Trophoblast cell (in vitro differentiated cells and primary cell): ENCODE results near the gene TRIM27.
A peak's percentile ranks its signal among the peaks of the same experiment; 100 is the strongest.

Experiments used
- DNase-seq, 2 donors: peaks; one replicate each; pipeline ENCODE4 v3.0.0-alpha.2; 2016
- H2AFZ ChIP-seq: 2 replicates; pipeline ENCODE4 v1.6.1; 2013; ENCODE audit warnings: low read length, moderate library complexity, mild to moderate bottlenecking; ENCODE audit not compliant: insufficient read depth, poor library complexity
- H2AK5ac ChIP-seq: 2 replicates; pipeline ENCODE4 v1.6.1; 2013; ENCODE audit warnings: mild to moderate bottlenecking, low read length
- H2BK120ac ChIP-seq: 2 replicates; pipeline ENCODE4 v1.6.1; 2013; ENCODE audit warnings: low read length, mild to moderate bottlenecking, moderate library complexity; ENCODE audit not compliant: insufficient read depth, poor library complexity
- H2BK12ac ChIP-seq: 2 replicates; pipeline ENCODE4 v1.6.1; 2013; ENCODE audit warnings: mild to moderate bottlenecking, low read length, moderate library complexity
- H2BK5ac ChIP-seq: 2 replicates; pipeline ENCODE4 v1.6.1; 2013; ENCODE audit warnings: low read length, low read depth, moderate library complexity, mild to moderate bottlenecking; ENCODE audit not compliant: poor library complexity
- H3K14ac ChIP-seq: 2 replicates; pipeline ENCODE4 v1.6.1; 2013; ENCODE audit warnings: mild to moderate bottlenecking, low read length
- H3K18ac ChIP-seq: 2 replicates; pipeline ENCODE4 v1.6.1; 2013; ENCODE audit warnings: mild to moderate bottlenecking, low read length
- H3K23ac ChIP-seq: 2 replicates; pipeline ENCODE4 v1.6.1; 2013; ENCODE audit warnings: low read length
- H3K27ac ChIP-seq: 2 replicates; pipeline ENCODE4 v1.5.1; 2013; ENCODE audit warnings: low read depth, mild to moderate bottlenecking, inconsistent platforms, low read length, moderate library complexity
- H3K27me3 ChIP-seq: 2 replicates; pipeline ENCODE4 v1.6.1; 2013; ENCODE audit warnings: inconsistent platforms, mild to moderate bottlenecking, low read length, moderate library complexity; ENCODE audit not compliant: insufficient read depth
- H3K36me3 ChIP-seq, 2 experiments: 1 replicate in 1 of 2; 2 replicates in 1 of 2; pipeline ENCODE4 v1.6.1; 2013; ENCODE audit warnings: low read length in 2 of 2, mild to moderate bottlenecking in 2 of 2, moderate library complexity in 1 of 2; ENCODE audit not compliant: insufficient read depth in 2 of 2, control insufficient read depth in 1 of 2
- H3K4ac ChIP-seq: 2 replicates; pipeline ENCODE4 v1.6.1; 2013; ENCODE audit warnings: low read depth, mild to moderate bottlenecking, low read length, moderate library complexity
- H3K4me1 ChIP-seq, 2 experiments: 1 replicate in 1 of 2; 2 replicates in 1 of 2; pipeline ENCODE4 v1.6.1; 2013; ENCODE audit warnings: low read length in 2 of 2, mild to moderate bottlenecking in 2 of 2, moderate library complexity in 1 of 2; ENCODE audit not compliant: insufficient read depth in 2 of 2, control insufficient read depth in 1 of 2
- H3K4me2 ChIP-seq: 2 replicates; pipeline ENCODE4 v1.6.1; 2013; ENCODE audit warnings: inconsistent platforms, mild to moderate bottlenecking, low read length, moderate library complexity
- H3K4me3 ChIP-seq: 2 replicates; pipeline ENCODE4 v1.5.1; 2013; ENCODE audit warnings: mild to moderate bottlenecking, low read depth, low read length, inconsistent platforms
- H3K79me1 ChIP-seq: one replicate; pipeline ENCODE4 v1.6.1; 2013; ENCODE audit warnings: low read length
- H3K79me2 ChIP-seq: 2 replicates; pipeline ENCODE4 v1.6.1; 2013; ENCODE audit warnings: low read length, mild to moderate bottlenecking; ENCODE audit not compliant: control insufficient read depth, insufficient read depth, poor library complexity
- H3K9ac ChIP-seq: 2 replicates; pipeline ENCODE4 v1.6.1; 2013; ENCODE audit warnings: mild to moderate bottlenecking, low read length
- H3K9me3 ChIP-seq: 2 replicates; pipeline ENCODE4 v1.6.1; 2013; ENCODE audit warnings: low read depth, mild to moderate bottlenecking, control low read depth, inconsistent platforms, low read length; ENCODE audit not compliant: insufficient read depth
- H4K12ac ChIP-seq: 2 replicates; pipeline ENCODE4 v1.6.1; 2013; ENCODE audit warnings: low read depth, mild to moderate bottlenecking, low read length, moderate library complexity
- H4K8ac ChIP-seq: 2 replicates; pipeline ENCODE4 v1.6.1; 2013; ENCODE audit warnings: low read depth, mild to moderate bottlenecking, low read length, moderate library complexity
- H4K91ac ChIP-seq: one replicate; pipeline ENCODE4 v1.6.1; 2013; ENCODE audit warnings: low read depth, mild to moderate bottlenecking, low read length, moderate library complexity
- WGBS: extraction: QIAGEN DNeasy Blood & Tissue Kit; methylation state at CpG from one replicate; pipeline ENCODE4 v1.1.7; 2013; ENCODE audit warnings: missing lambda C conversion rate; ENCODE audit not compliant: insufficient read length, insufficient coverage; ENCODE audit errors: extremely low coverage; 5-methylcytosine and 5-hydroxymethylcytosine counted together

The TRIM27 gene

GRCh38 chr6:28884423-28885131 lies 39.2 kb downstream of the TRIM27 start:
- no peak for DNase-seq
- no peaks in the 10 kb centered on the region for H3K79me2 ChIP-seq
- H3K18ac ChIP-seq, result no peak overlapping the region
- no peak overlapping the region for H2AK5ac ChIP-seq
- H3K9ac ChIP-seq, result no peak overlapping the region
- no peak overlapping the region for H2BK120ac ChIP-seq
- no peak overlapping the region for H3K27ac ChIP-seq
- H3K4me1 ChIP-seq, result no peaks in the 10 kb centered on the region
- H3K4me3 ChIP-seq, result no peak overlapping the region
- H4K8ac ChIP-seq, result no peak overlapping the region
- H3K27me3 ChIP-seq, result no peaks in the 10 kb centered on the region
- no peak overlapping the region for H4K12ac ChIP-seq
- H4K91ac ChIP-seq, result no peak overlapping the region
- H3K36me3 ChIP-seq, result no peaks in the 10 kb centered on the region
- H3K4me2 ChIP-seq, result no peak overlapping the region
- no peak overlapping the region for H3K14ac ChIP-seq
- H2AFZ ChIP-seq, result no peak overlapping the region
- H3K23ac ChIP-seq, result no peak overlapping the region
- H2BK12ac ChIP-seq, result no peak overlapping the region
- no peak overlapping the region for H2BK5ac ChIP-seq
- no peaks in the 10 kb centered on the region for H3K79me1 ChIP-seq
- WGBS, result no CpG with 5 or more reads among the region's 18 CpGs
- no peak overlapping the region for H3K4ac ChIP-seq
- H3K9me3 ChIP-seq, result peaks cover 4% of the 10 kb centered on the region

DNA sequence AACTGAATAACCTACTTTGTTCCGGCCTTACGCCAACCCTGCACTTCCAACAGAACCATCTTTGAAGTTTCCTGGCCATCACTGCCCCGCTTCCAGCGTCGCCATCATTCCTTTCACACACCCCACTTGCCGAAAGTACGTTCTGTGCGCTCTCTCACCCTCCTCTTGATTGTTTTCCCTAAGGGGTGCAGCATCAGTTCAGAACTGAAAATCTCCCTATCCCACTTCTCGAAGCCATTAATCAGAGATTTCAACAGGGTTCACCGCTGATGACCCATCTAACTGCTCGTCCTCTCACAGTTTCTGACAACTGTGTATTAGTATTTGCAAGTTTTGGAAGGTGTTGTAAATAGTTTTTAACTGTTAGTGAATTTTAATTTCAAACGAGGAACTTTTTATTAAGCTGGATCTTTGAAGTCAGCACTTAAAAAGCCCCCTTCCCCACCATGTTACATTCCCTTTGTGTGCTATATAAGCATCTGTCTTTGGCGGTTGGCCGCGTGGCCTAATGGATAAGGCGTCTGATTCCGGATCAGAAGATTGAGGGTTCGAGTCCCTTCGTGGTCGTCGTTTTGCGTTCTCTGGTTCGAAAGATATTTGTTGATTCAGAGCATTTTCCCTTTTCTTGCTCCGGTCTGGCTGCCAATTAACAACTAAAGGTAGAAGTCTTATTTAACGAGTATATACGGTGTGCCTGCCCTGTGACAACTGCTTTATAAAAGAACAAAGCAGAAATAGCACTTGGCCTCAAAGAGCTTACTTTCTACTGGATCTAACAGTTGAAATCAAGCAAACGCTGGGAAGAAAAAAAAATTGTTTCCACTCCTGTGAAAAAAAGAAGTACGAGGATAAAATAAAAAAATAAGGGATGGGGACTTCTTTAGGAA lies 42.6 kb downstream of the TRIM27 start:
- DNase-seq, result peak; percentile 41 to 72
- WGBS, result no CpG with 5 or more reads among the region's 28 CpGs
- peak overlapping the region; percentile 93 for H2AFZ ChIP-seq

DNA sequence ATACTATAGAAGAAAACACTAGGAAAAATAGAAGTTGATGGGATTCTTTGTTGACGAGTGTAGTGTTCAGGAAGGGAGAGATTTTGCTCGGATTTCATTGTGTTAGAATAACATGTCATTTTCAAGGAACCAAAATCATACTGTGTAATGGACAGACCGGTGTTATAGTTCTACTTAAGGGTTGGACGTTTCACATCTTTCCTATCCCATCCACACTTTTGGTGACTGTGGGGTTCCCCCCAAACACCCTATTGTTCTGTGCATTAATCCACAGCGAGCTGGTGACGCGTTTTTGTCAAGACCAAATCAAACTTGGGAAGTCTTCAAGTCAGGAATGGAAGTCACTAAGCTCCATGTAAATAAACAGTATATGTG lies 43.3 kb downstream of the TRIM27 start:
- Histone ChIP-seq H3K4ac (no peak overlapping the region), H3K14ac (no peak overlapping the region), H3K27me3 (no peaks in the 10 kb centered on the region), H4K12ac (no peak overlapping the region), H2BK120ac (no peak overlapping the region), H3K23ac (no peak overlapping the region), H3K36me3 (no peaks in the 10 kb centered on the region), H2BK5ac (no peak overlapping the region), H2BK12ac (no peak overlapping the region), H3K9ac (no peak overlapping the region), H2AK5ac (no peak overlapping the region), H3K9me3 (no peaks in the 10 kb centered on the region), H4K91ac (no peak overlapping the region), H4K8ac (no peak overlapping the region), H3K18ac (no peak overlapping the region), H2AFZ (peak overlapping the region; percentile 93), H3K4me2 (peak overlapping the region; percentile 53), H3K79me2 (no peaks in the 10 kb centered on the region), H3K27ac (no peak overlapping the region), H3K4me1 (no peaks in the 10 kb centered on the region), H3K79me1 (no peaks in the 10 kb centered on the region), H3K4me3 (peak overlapping the region; percentile 71)
- no CpG with 5 or more reads among the region's 7 CpGs for WGBS
- no peak for DNase-seq

More for the DNA sequence above, 42.6 kb downstream of the TRIM27 start:
- no peak overlapping the region for H3K14ac ChIP-seq
- no peak overlapping the region for H2BK120ac ChIP-seq
- H3K4ac ChIP-seq, result no peak overlapping the region
- no peak overlapping the region for H3K27ac ChIP-seq
- no peak overlapping the region for H2BK5ac ChIP-seq
- no peaks in the 10 kb centered on the region for H3K4me1 ChIP-seq
- no peaks in the 10 kb centered on the region for H3K36me3 ChIP-seq
- no peaks in the 10 kb centered on the region for H3K79me2 ChIP-seq
- H2AK5ac ChIP-seq, result no peak overlapping the region
- no peak overlapping the region for H3K23ac ChIP-seq
- H3K18ac ChIP-seq, result no peak overlapping the region
- peak overlapping the region; percentile 53 for H3K4me2 ChIP-seq
- peak overlapping the region; percentile 71 for H3K4me3 ChIP-seq
- no peak overlapping the region for H2BK12ac ChIP-seq
- H4K91ac ChIP-seq, result no peak overlapping the region
- no peak overlapping the region for H3K9ac ChIP-seq
- H3K79me1 ChIP-seq, result no peaks in the 10 kb centered on the region
- no peak overlapping the region for H4K12ac ChIP-seq
- H4K8ac ChIP-seq, result peak overlapping the region; percentile 6
- H3K27me3 ChIP-seq, result no peaks in the 10 kb centered on the region
- H3K9me3 ChIP-seq, result peaks cover 3% of the 10 kb centered on the region

- H3K4me3 ChIP-seq, result no peak overlapping the region
- no peak overlapping the region for H3K4me2 ChIP-seq
- H3K14ac ChIP-seq, result no peak overlapping the region
- H3K27me3 ChIP-seq, result no peaks in the 10 kb centered on the region
- H2BK5ac ChIP-seq, result no peak overlapping the region
- H3K23ac ChIP-seq, result no peak overlapping the region
- H2BK120ac ChIP-seq, result no peak overlapping the region
- H3K4ac ChIP-seq, result no peak overlapping the region
- no peak overlapping the region for H3K27ac ChIP-seq
- no peak overlapping the region for H3K18ac ChIP-seq
- H3K9me3 ChIP-seq, result no peaks in the 10 kb centered on the region
- no CpG with 5 or more reads among the region's 1 CpG for WGBS
- H3K79me2 ChIP-seq, result no peaks in the 10 kb centered on the region
- H3K4me1 ChIP-seq, result no peaks in the 10 kb centered on the region
- H3K36me3 ChIP-seq, result no peaks in the 10 kb centered on the region
- H2BK12ac ChIP-seq, result no peak overlapping the region
- no peak overlapping the region for H2AK5ac ChIP-seq
- H4K8ac ChIP-seq, result no peak overlapping the region
- no peak overlapping the region for H4K12ac ChIP-seq
- no peaks in the 10 kb centered on the region for H3K79me1 ChIP-seq
- no peak overlapping the region for H2AFZ ChIP-seq
- DNase-seq, result no peak
- H3K9ac ChIP-seq, result no peak overlapping the region
- no peak overlapping the region for H4K91ac ChIP-seq
These were observed 47.1 kb downstream of the TRIM27 start for GRCh38 chr6:28876710-28877109.
